Fibroblast of mammary gland (primary cell): ENCODE data around the gene PRR35.

Source experiments
- DNase-seq: peaks from one replicate; pipeline ENCODE4 v3.0.0-alpha.2; 2010; ENCODE audit warnings: low read depth
- H3K4me3 ChIP-seq: 2 replicates; pipeline ENCODE4 v1.5.1; 2011; ENCODE audit warnings: low read depth, mild to moderate bottlenecking, low read length, moderate library complexity; ENCODE audit not compliant: control insufficient read depth
- TF ChIP-seq, protein P1 (sequence below): conservative IDR thresholded peaks from 2 replicates; pipeline ENCODE4 v1.5.1; 2011; ENCODE audit warnings: low read depth, low read length, inconsistent platforms; ENCODE audit not compliant: control insufficient read depth, insufficient read depth

PRR35 gene

DNA sequence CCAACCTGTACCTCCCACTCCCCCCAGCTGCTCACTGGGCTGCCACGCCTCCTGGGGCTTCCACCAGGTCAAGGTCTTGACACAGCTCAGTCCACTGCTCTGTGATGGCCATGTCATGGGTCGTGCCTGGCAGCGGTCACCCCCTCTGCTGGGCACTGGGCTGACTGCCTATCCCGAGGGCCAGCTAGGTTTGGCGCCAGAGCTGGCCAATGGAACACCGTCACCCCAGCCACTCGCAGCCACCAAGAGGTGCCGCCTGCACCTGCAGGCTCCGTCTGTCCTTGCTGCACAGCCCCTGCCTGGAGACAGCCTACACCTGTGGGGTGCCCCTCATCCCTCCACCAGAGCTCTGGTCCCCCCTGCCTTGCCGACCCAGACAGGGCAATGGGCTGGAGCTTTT, 25.2 kb downstream of the PRR35 start:
- TF ChIP-seq, protein P1, sequence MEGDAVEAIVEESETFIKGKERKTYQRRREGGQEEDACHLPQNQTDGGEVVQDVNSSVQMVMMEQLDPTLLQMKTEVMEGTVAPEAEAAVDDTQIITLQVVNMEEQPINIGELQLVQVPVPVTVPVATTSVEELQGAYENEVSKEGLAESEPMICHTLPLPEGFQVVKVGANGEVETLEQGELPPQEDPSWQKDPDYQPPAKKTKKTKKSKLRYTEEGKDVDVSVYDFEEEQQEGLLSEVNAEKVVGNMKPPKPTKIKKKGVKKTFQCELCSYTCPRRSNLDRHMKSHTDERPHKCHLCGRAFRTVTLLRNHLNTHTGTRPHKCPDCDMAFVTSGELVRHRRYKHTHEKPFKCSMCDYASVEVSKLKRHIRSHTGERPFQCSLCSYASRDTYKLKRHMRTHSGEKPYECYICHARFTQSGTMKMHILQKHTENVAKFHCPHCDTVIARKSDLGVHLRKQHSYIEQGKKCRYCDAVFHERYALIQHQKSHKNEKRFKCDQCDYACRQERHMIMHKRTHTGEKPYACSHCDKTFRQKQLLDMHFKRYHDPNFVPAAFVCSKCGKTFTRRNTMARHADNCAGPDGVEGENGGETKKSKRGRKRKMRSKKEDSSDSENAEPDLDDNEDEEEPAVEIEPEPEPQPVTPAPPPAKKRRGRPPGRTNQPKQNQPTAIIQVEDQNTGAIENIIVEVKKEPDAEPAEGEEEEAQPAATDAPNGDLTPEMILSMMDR = no peak
- no peak for DNase-seq

DNA sequence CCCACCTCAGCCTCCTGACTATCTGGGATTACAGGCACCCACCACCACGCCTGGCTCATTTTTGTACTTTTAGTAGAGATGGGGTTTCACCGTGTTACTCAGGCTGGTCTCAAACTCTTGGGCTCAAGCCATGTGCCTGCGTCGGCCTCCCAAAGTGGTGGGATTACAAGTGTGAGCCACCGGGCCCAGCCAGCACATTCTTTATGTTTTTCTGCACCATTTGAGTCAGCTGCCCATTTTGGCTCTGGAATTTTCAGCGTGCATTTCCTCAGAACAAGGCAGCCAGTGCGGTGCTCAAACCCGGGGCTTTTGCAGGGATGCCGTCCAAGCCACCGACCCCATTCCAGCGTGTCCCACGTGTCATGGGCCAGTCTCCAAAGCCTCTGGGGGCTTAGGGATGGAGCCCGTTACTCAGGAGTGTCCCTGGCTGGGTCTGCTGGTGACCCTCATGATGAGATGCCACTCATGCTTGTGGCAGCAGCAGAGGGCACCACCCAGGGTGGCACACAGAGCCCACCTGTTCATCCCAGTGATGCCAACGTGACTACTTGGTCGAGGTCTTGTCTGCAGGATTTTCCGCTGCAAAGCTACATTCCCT, 26.0 kb downstream of the PRR35 start:
- peak; percentile 54 for DNase-seq
- TF ChIP-seq, protein P1 = no peak
- no peak overlapping the region for H3K4me3 ChIP-seq

More for the DNA sequence above, 25.2 kb downstream of the PRR35 start:
- no peak overlapping the region for H3K4me3 ChIP-seq

DNA sequence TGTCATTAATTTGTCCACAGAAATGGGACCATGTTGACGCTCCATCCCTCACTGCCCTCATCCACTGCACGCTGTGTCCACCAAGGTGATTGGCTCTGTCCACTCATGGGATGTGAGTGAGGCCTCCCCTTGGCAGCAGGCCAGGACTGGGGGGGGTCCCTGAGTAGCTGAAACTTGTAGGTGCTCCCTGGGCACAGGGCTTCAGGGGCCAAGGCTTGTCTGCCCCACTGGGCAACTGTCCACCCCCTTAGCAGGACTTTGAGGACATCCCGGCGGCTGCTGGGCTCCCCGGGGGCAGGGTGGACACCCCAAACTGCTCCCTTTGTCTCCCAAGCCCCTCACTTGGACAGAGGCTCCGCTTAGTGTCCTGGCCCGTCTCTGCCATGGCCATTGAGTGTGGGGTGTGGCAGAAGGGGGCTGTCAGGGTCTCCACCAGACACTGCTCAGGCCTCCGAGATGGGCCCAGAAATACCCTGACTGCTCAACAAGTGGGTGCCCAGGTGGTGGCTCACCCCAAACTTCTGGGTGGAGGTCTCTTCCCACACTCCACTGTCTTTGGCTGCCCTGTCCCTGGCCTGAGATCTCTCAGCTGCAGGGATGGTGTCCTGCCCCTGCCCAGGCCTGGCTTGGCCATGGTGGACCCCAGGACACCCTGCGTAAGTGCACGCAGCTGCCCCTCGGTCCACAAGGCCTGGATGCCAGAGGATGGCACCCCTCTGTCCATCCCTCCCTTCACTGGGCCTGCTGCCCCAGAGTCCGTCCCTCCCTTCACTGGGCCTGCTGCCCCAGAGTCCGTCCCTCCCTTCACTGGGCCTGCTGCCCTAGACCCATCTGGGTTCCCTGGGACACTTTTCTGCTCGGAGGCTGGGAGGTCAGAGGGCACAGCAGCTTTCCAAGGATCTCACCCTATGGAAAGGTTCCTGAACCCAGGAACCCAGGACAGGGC, 26.7 kb downstream of the PRR35 start:
- no peak for DNase-seq
- TF ChIP-seq, protein P1 = no peak

DNA sequence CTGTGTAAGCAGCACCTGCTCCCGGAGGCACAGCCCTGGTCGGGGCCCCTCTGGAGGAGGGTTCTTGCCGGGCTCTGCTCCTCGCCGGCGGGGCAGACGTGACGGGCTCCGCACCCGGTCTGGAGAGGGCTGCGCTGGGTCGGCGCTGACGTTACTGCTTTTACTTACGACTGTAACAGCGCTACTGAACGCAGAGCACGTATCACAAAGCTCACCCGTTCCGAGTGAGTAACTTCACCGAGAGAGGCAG, 28.4 kb downstream of the PRR35 start:
- DNase-seq = peak; percentile 72
- TF ChIP-seq, protein P1 = no peak
- H3K4me3 ChIP-seq = peak overlapping the region; percentile 76

More for the DNA sequence above, 26.7 kb downstream of the PRR35 start:
- H3K4me3 ChIP-seq = no peak overlapping the region

DNA sequence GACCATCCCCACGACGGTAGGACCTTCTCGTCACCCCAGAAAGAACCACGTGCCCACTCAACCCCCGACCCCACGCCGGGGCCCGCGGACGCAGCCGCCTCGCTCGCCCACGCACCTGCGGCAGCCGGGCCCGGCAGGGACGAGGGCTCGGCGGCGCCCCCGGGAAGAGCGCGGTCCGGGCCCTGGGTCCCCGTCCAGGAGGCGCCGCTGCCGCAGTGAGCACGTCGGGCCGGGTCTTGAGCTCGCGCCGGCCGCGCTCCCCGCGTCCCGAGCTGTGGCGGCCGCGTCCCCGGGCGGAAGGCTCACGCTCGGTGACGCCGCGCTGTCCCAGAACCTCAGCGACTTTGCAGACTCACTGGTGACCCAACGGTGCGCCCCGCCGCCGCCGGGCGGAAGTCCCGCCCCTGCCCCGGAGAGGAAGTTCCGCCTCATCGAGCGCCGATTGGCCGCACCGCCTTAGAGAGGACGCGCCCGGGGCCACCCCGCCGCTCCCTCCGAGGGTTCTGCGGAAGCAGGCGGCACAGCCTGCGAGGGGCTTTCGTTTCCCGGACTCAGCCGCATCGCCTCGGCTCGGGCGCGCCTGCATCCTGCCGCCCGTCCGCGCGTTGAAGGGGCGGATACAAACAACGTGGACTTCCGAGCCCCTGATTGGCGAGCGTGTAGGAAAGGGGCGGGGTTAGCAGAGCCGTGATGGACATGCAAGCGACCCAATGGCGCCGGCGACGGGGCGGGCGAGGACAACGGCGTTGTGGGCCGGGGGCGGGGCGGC, 28.9 kb downstream of the PRR35 start:
- TF ChIP-seq, protein P1 = no peak
- peak; percentile 93 for DNase-seq
- peak overlapping the region; percentile 76 for H3K4me3 ChIP-seq

DNA sequence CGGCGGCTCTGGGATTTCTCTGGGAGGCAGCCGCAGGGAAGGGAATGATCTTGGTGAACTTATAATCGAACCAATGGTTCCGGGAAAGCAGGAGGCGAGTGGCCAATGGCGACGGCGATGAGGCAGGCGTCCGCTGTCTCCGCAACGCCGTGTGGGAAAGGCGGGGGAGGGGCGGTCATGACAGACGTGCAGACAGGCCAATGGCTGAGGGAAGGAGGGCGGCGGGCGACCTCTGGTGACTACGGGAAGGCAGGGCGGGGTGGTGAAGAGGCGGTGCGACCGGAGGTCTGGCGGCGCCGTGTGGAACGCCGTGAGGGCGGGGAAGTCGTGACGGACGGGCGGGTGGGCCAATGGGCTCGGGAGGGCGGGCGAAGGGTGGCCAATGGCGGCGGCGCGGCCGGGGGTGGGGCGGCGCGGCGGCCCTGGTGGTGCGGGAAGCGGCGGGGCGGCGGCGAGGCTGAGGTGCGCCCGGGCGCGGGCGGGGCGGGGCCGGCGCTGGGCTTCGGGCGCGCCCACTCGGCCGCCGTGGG, 29.5 kb downstream of the PRR35 start, which contains the start of gene RAB40C:
TSS of gene RAB40C (plus strand) at position 409 of the 530 bp plus-strand sequence. CDS start 226 bp downstream, outside the sequence.
- H3K4me3 ChIP-seq = peak within 1 kb of the TSS; percentile 76
- DNase-seq = peak; percentile 97
- TF ChIP-seq, protein P1 = no peak
